ENCODE measurements around the gene SUN1. TPM values are rescaled to one million over a fixed set of nuclear protein-coding genes. Genes with fewer than 3 reads are reported as not detected.

SUN1 gene
- total RNA-seq, 1 donor from 2014 or later, result 121 TPM

GRCh38 chr7:855686-856369 lies 23.6 kb downstream of the SUN1 start:
- Mint-ChIP-seq H3K4me1 (ENCODE audit: unreplicated experiment) (no peaks in the 10 kb centered on the region), H3K4me3 (no peak overlapping the region), H3K36me3 (peaks cover 24% of the 10 kb centered on the region), H3K27me3 (no peaks in the 10 kb centered on the region), H3K9me3 (no peaks in the 10 kb centered on the region), H3K27ac (peak overlapping the region; percentile 1)
- DNase-seq (ENCODE audit: extremely low spot score, unreplicated experiment), result no peak
- TF ChIP-seq CTCF (conservative IDR thresholded peaks at IDR 0.05), result no peak

DNA sequence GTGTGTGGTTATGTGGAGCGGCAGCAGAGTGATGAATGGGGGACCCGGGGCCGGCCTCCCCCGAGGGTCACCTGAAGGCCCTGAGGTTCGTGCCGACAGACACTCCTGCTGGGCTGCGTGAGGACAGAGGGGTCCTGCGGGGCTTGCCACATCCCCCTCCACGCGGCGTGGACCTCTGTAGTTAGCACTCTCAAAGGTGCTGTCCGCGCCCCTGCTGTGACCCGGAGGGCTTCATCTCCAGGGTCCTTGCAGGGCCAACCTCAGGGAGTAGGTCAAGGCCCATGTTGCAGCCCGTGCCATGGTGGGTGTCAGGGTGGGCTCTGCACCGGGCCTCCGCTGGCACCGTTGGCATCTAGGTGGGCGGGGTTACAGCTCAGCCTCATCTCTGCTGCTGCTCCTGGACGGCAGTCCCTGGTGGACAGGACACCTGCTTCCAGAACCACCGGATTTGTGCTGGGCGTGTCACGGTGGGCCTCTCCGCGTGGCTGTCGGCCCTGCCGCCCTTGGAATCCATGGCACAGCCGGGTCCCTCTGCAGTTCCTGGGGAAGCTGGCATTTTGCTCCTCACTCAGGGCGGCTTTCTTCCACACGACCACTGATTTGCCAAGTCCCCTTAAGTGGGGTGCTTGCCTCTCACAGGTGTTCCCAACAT lies 24.3 kb downstream of the SUN1 start:
- Mint-ChIP-seq H3K36me3 (peaks cover 31% of the 10 kb centered on the region), H3K27ac (peak overlapping the region; percentile 1), H3K4me1 (ENCODE audit: unreplicated experiment) (no peaks in the 10 kb centered on the region), H3K4me3 (no peak overlapping the region), H3K9me3 (no peaks in the 10 kb centered on the region), H3K27me3 (no peaks in the 10 kb centered on the region)
- DNase-seq (ENCODE audit: extremely low spot score, unreplicated experiment), result no peak
- no peak for TF ChIP-seq CTCF (conservative IDR thresholded peaks at IDR 0.05)

- Mint-ChIP-seq H3K9me3 (no peaks in the 10 kb centered on the region), H3K4me1 (ENCODE audit: unreplicated experiment) (no peaks in the 10 kb centered on the region), H3K27ac (no peak overlapping the region), H3K27me3 (no peaks in the 10 kb centered on the region), H3K4me3 (no peak overlapping the region), H3K36me3 (peaks cover 40% of the 10 kb centered on the region)
- no peak for TF ChIP-seq CTCF (conservative IDR thresholded peaks at IDR 0.05)
- no peak for DNase-seq (ENCODE audit: extremely low spot score, unreplicated experiment)
These were observed 25.4 kb downstream of the SUN1 start for GRCh38 chr7:857661-858060.

- no peak for DNase-seq (ENCODE audit: extremely low spot score, unreplicated experiment)
- peak overlapping the region; percentile 84 for H3K27ac Mint-ChIP-seq
- H3K4me3 Mint-ChIP-seq, result peak overlapping the region; percentile 50
- no peaks in the 10 kb centered on the region for H3K4me1 Mint-ChIP-seq (ENCODE audit: unreplicated experiment)
- H3K27me3 Mint-ChIP-seq, result no peaks in the 10 kb centered on the region
- no peaks in the 10 kb centered on the region for H3K9me3 Mint-ChIP-seq
- TF ChIP-seq CTCF (conservative IDR thresholded peaks at IDR 0.05), result no peak
- H3K36me3 Mint-ChIP-seq, result peaks cover 43% of the 10 kb centered on the region
These were observed 27.2 kb downstream of the SUN1 start for GRCh38 chr7:859359-860030.

DNA sequence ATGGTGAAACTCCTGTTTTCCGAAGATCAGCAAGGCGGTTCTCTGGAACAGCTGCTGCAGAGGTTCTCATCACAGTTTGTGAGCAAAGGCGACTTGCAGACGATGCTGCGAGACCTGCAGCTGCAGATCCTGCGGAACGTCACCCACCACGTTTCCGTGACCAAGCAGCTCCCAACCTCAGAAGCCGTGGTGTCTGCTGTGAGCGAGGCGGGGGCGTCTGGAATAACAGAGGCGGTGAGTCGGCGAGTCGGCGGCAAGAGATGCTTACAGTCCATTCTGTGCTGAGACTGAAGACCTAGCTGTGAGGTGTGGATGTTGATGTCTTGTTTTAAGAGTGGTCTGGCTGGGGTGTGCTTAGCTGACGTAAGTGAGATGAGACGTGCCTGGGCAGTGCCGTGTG lies 27.9 kb downstream of the SUN1 start:
- Mint-ChIP-seq H3K27me3 (no peaks in the 10 kb centered on the region), H3K9me3 (no peaks in the 10 kb centered on the region), H3K4me1 (ENCODE audit: unreplicated experiment) (no peaks in the 10 kb centered on the region), H3K36me3 (peaks cover 48% of the 10 kb centered on the region), H3K27ac (peak overlapping the region; percentile 84), H3K4me3 (no peak overlapping the region)
- DNase-seq (ENCODE audit: extremely low spot score, unreplicated experiment), result no peak
- no peak for TF ChIP-seq CTCF (conservative IDR thresholded peaks at IDR 0.05)
